Measurements from ENCODE around the gene CCDC171. TPM values are rescaled to one million over a fixed set of nuclear protein-coding genes. Genes with fewer than 3 reads are reported as not detected.

Gene CCDC171
- total and polyA plus RNA-seq, 10 of the 15 experiments (the other 5 are each of a cell fraction or from before 2014, with no cell fraction given): 1.00 to 7.2 (median 2.8) TPM

DNA sequence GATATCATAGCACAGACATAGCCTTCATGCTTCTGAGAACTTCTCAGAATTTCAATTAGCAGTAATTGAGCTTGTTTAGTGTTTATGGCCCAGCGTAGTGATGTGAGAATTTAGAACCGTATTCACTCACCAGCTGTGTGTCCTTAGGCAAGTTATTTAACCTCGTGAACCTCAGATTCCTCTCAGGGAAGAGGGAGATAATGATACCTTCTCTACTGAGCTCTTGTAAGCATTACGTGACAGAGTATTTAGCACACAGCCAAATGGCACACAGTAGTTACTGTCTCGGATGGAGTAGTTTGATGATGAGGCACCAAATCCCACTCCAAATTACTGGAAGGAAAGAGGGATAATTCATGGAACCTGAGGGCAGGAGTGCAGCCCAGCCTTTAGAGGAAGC lies 429.3 kb downstream of the CCDC171 start:
- ChIA-PET SMC1A (ENCODE audit: uncharacterized antibody, unreplicated experiment) (no interaction called here), POLR2A (no interaction called here), RAD21 (ENCODE audit: unreplicated experiment) (no interaction called here), CTCF (interaction anchor here (1.7 kb wide), 1 partner anchor 9 kb away, joined by 7 read pairs; no protein-coding TSS in a partner anchor)
- in situ Hi-C loops (cut with MboI): no loop called here
- Histone ChIP-seq H3K9me3 (replicated peaks; ENCODE audit: control insufficient read depth, insufficient read depth, low read length) (no peaks in the 10 kb centered on the region; the same call in 2 of the 3 replicates), H4K20me1 (ENCODE audit: control insufficient read depth, insufficient read depth) (no peaks in the 10 kb centered on the region), H3K9ac (ENCODE audit: control insufficient read depth, insufficient read depth, low read length) (no peak overlapping the region), H3K79me2 (ENCODE audit: control insufficient read depth, insufficient read depth, low read length) (no peaks in the 10 kb centered on the region), H3K4me2 (ENCODE audit: control insufficient read depth, insufficient read depth) (no peak overlapping the region), H3K27me3 (replicated peaks in 1 of 2; ENCODE audit: control insufficient read depth in 2 of 2, insufficient read depth in 2 of 2, low read length in 1 of 2) (no peaks in the 10 kb centered on the region), H3K27ac (ENCODE audit: control insufficient read depth, insufficient read depth) (no peak overlapping the region), H2AFZ (ENCODE audit: control insufficient read depth, low read depth, low read length) (no peak overlapping the region), H3K36me3 (ENCODE audit: control insufficient read depth in 2 of 2, insufficient read depth in 2 of 2, low read length in 1 of 2) (no peaks in the 10 kb centered on the region), H3K4me3 (no peak overlapping the region), H3K4me1 (ENCODE audit: control insufficient read depth, insufficient read depth, low read length) (no peaks in the 10 kb centered on the region)
- 11% methylated on average over 5 of the region's 5 CpGs for WGBS (ENCODE audit: insufficient coverage, insufficient replicate concordance, low lambda C conversion rate, missing lambda C conversion rate)
- FAIRE-seq (no peak), DNase-seq (ENCODE audit: low read depth, low spot score) (no peak), ATAC-seq (no peak)
- intact Hi-C loops (cut with micrococcal nuclease; ENCODE audit: unreplicated experiment): no loop called here
- no TSS peak for BruUV-seq (replicated peaks)
- TF ChIP-seq NRF1 (conservative IDR thresholded peaks at IDR 0.05; ENCODE audit: low read depth, low read length) (no peak), ZNF687 (IDR thresholded peaks at IDR 0.05) (no peak), KAT2A (conservative IDR thresholded peaks at IDR 0.05; ENCODE audit: control insufficient read depth, low read depth, low read length) (no peak), ZBTB33 (IDR thresholded peaks at IDR 0.05) (no peak), CHD4 (IDR thresholded peaks at IDR 0.05) (no peak), GATAD2B (conservative IDR thresholded peaks at IDR 0.05; ENCODE audit: low read depth) (no peak), ZNF24 (IDR thresholded peaks at IDR 0.05) (no peak), MEF2B (IDR thresholded peaks at IDR 0.05; ENCODE audit: partially characterized antibody, poor library complexity, severe bottlenecking) (no peak), JUND (IDR thresholded peaks at IDR 0.05; ENCODE audit: low read depth, low read length) (no peak), NFYA (IDR thresholded peaks at IDR 0.05; ENCODE audit: borderline replicate concordance, low read depth, low read length) (no peak), ZNF592 (IDR thresholded peaks at IDR 0.05) (no peak)
- TF ChIP-seq, protein P1, sequence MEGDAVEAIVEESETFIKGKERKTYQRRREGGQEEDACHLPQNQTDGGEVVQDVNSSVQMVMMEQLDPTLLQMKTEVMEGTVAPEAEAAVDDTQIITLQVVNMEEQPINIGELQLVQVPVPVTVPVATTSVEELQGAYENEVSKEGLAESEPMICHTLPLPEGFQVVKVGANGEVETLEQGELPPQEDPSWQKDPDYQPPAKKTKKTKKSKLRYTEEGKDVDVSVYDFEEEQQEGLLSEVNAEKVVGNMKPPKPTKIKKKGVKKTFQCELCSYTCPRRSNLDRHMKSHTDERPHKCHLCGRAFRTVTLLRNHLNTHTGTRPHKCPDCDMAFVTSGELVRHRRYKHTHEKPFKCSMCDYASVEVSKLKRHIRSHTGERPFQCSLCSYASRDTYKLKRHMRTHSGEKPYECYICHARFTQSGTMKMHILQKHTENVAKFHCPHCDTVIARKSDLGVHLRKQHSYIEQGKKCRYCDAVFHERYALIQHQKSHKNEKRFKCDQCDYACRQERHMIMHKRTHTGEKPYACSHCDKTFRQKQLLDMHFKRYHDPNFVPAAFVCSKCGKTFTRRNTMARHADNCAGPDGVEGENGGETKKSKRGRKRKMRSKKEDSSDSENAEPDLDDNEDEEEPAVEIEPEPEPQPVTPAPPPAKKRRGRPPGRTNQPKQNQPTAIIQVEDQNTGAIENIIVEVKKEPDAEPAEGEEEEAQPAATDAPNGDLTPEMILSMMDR (IDR thresholded peaks at IDR 0.05 in 2 of 3, conservative IDR thresholded peaks at IDR 0.05 in 1 of 3; ENCODE audit: control insufficient read depth in 2 of 3, extremely low read depth in 1 of 3, insufficient read depth in 1 of 3, low read depth in 3 of 3, low read length in 3 of 3): no peak

Measured in GM12878 (cell line).